Liver (tissue), 9 donors: ENCODE data around the gene FFAR1. TPM values are rescaled to one million over a fixed set of nuclear protein-coding genes. Genes with fewer than 3 reads are reported as not detected.

ENCODE experiments used
- DNase-seq: peaks from one replicate; pipeline ENCODE4 v3.0.0-alpha.2; 2017; ENCODE audit warnings: low spot score
- H3K27ac ChIP-seq, 2 donors: one replicate each; pipeline ENCODE4 v1.7.0; 2013; ENCODE audit warnings: inconsistent platforms in 2 of 2, low read length in 2 of 2, control low read depth in 1 of 2, low read depth in 1 of 2, mild to moderate bottlenecking in 1 of 2
- H3K27me3 ChIP-seq, 4 donors: one replicate each; pipeline versions ENCODE4 v1.6.1 to v1.7.0; 2013; ENCODE audit warnings: low read length in 3 of 4, inconsistent platforms in 1 of 4, mild to moderate bottlenecking in 1 of 4, moderate library complexity in 1 of 4; ENCODE audit not compliant: control insufficient read depth in 4 of 4, insufficient read depth in 4 of 4
- H3K36me3 ChIP-seq, 4 donors: one replicate each; pipeline versions ENCODE4 v1.6.1 to v1.7.0; 2013; ENCODE audit warnings: low read length in 3 of 4, mild to moderate bottlenecking in 3 of 4, low read depth in 1 of 4, moderate library complexity in 1 of 4; ENCODE audit not compliant: control insufficient read depth in 4 of 4, insufficient read depth in 3 of 4
- H3K4me1 ChIP-seq, 4 donors: one replicate each; pipeline versions ENCODE4 v1.6.1 to v1.7.0; 2013; ENCODE audit warnings: low read length in 3 of 4, mild to moderate bottlenecking in 3 of 4, moderate library complexity in 1 of 4; ENCODE audit not compliant: control insufficient read depth in 4 of 4, insufficient read depth in 4 of 4
- H3K4me3 ChIP-seq, 3 donors: one replicate each; pipeline versions ENCODE4 v1.6.1 to v1.7.0; 2013; ENCODE audit warnings: low read length in 3 of 3, control low read depth in 1 of 3, low read depth in 1 of 3, mild to moderate bottlenecking in 1 of 3
- H3K9ac ChIP-seq, 2 donors: one replicate each; pipeline ENCODE4 v1.7.0; 2013; ENCODE audit warnings: low read length in 2 of 2, mild to moderate bottlenecking in 2 of 2, moderate library complexity in 2 of 2, control low read depth in 1 of 2, low read depth in 1 of 2
- H3K9me3 ChIP-seq, 4 donors: one replicate each; pipeline versions ENCODE4 v1.6.1 to v1.7.0; 2013; ENCODE audit warnings: low read length in 3 of 4; ENCODE audit not compliant: control insufficient read depth in 4 of 4
- EGR1 ChIP-seq, 2 donors: IDR thresholded peaks; 2 replicates each; pipeline ENCODE4 v1.6.1; 2016 to 2018; ENCODE audit warnings: antibody characterized with exemption in 2 of 2, low read depth in 2 of 2
- FOXA1 ChIP-seq: IDR thresholded peaks from 2 replicates; pipeline ENCODE4 v1.6.1; 2016; ENCODE audit warnings: antibody characterized with exemption
- FOXA2 ChIP-seq: IDR thresholded peaks from 2 replicates; pipeline ENCODE4 v1.6.1; 2016; ENCODE audit warnings: antibody characterized with exemption
- GABPA ChIP-seq, 2 donors: IDR thresholded peaks in 1 of 2; conservative IDR thresholded peaks in 1 of 2; 2 replicates each; pipeline ENCODE4 v1.6.1; 2016; ENCODE audit warnings: antibody characterized with exemption in 2 of 2, mild to moderate bottlenecking in 1 of 2, moderate library complexity in 1 of 2
- HNF4A ChIP-seq, 2 donors: conservative IDR thresholded peaks; 2 replicates each; pipeline ENCODE4 v1.6.1; 2016; ENCODE audit warnings: antibody characterized with exemption in 2 of 2, mild to moderate bottlenecking in 2 of 2
- HNF4G ChIP-seq: IDR thresholded peaks from 2 replicates; pipeline ENCODE4 v1.6.1; 2016; ENCODE audit warnings: antibody characterized with exemption
- JUND ChIP-seq, 2 donors: IDR thresholded peaks; 2 replicates each; pipeline ENCODE4 v1.6.1; 2016; ENCODE audit warnings: antibody characterized with exemption in 2 of 2
- NR2F2 ChIP-seq: IDR thresholded peaks from 2 replicates; pipeline ENCODE4 v1.6.1; 2016; ENCODE audit warnings: antibody characterized with exemption
- RAD21 ChIP-seq, 2 donors: IDR thresholded peaks; 2 replicates each; pipeline ENCODE4 v1.6.1; 2016; ENCODE audit warnings: antibody characterized with exemption in 2 of 2, mild to moderate bottlenecking in 2 of 2
- REST ChIP-seq: IDR thresholded peaks from 2 replicates; pipeline ENCODE4 v1.6.1; 2016; ENCODE audit warnings: antibody characterized with exemption, mild to moderate bottlenecking
- RXRA ChIP-seq, 2 donors: IDR thresholded peaks; 2 replicates each; pipeline ENCODE4 v1.6.1; 2017 to 2018; ENCODE audit warnings: antibody characterized with exemption in 2 of 2, mild to moderate bottlenecking in 1 of 2
- SP1 ChIP-seq: IDR thresholded peaks from 2 replicates; pipeline ENCODE4 v1.6.1; 2018; ENCODE audit warnings: antibody characterized with exemption, mild to moderate bottlenecking
- TAF1 ChIP-seq: conservative IDR thresholded peaks from 2 replicates; pipeline ENCODE4 v1.6.1; 2016; ENCODE audit warnings: antibody characterized with exemption, mild to moderate bottlenecking
- YY1 ChIP-seq: IDR thresholded peaks from 2 replicates; pipeline ENCODE4 v1.6.1; 2016; ENCODE audit warnings: antibody characterized with exemption, mild to moderate bottlenecking
- ZBTB33 ChIP-seq: IDR thresholded peaks from 2 replicates; pipeline ENCODE4 v1.6.1; 2016; ENCODE audit warnings: antibody characterized with exemption
- WGBS: extraction: QIAGEN DNeasy Blood & Tissue Kit; methylation state at CpG from one replicate; pipeline ENCODE4 v1.1.7; 2013; 5-methylcytosine and 5-hydroxymethylcytosine counted together
- polyA plus RNA-seq, 2 donors: library from polyadenylated mRNA; stranded (reverse) in 1 of 2; unstranded in 1 of 2; fragments of 200-250 nt in 1 of 2; fragments of >200 nt in 1 of 2; fragmentation: Nextera tagmentation in 1 of 2; extraction: Ambion mirVana in 1 of 2; gene quantifications; one replicate each; pipeline versions ENCODE4 v1.2.1 to v1.2.3, GENCODE V29; 2013 to 2015
- total RNA-seq, 2 donors: library from RNA; depleted of rRNA; stranded (reverse); fragments of >200 nt; gene quantifications; one replicate each; pipeline ENCODE4 v1.2.3, GENCODE V29; 2014
- TF ChIP-seq, protein P1 (sequence below): IDR thresholded peaks from 2 replicates; pipeline ENCODE4 v1.6.1; 2016; ENCODE audit warnings: antibody characterized with exemption
- TF ChIP-seq, protein P2 (sequence below): fragments of 150-350 bp; IDR thresholded peaks from 2 replicates; pipeline ENCODE4 v1.5.1; 2017; ENCODE audit warnings: improper control_type of control experiment, low read depth, low read length; ENCODE audit not compliant: missing input control
- TF ChIP-seq, protein P3 (sequence below): IDR thresholded peaks from 2 replicates; pipeline ENCODE4 v1.6.1; 2016; ENCODE audit warnings: antibody characterized with exemption
- donor health status: healthy.
- donor health status: healthy.
- donor health status: healthy.
- donor health status: healthy.
- donor health status: healthy.

The FFAR1 gene
- total and polyA plus RNA-seq, 4 donors: not detected

GRCh38 chr19:35313587-35313986 is 34.1 kb upstream of the FFAR1 start:
- Histone ChIP-seq H3K27ac (no peak overlapping the region), H3K4me1 (peaks cover 0 to 4% (median under 1%) of the 10 kb centered on the region in 4 donors), H3K4me3 (no peak overlapping the region), H3K27me3 (no peaks in the 10 kb centered on the region), H3K9ac (no peak overlapping the region), H3K9me3 (no peaks in the 10 kb centered on the region), H3K36me3 (no peaks in the 10 kb centered on the region)
- TF ChIP-seq YY1: no peak
- TF ChIP-seq SP1: no peak
- no peak for TF ChIP-seq EGR1 (IDR thresholded peaks at IDR 0.05; ENCODE audit: low read depth in 2 of 2)
- no peak for TF ChIP-seq RXRA (IDR thresholded peaks at IDR 0.05)
- no peak for TF ChIP-seq TAF1
- TF ChIP-seq HNF4G: no peak
- TF ChIP-seq GABPA (IDR thresholded peaks at IDR 0.05 in 1 of 2, conservative IDR thresholded peaks at IDR 0.05 in 1 of 2): no peak
- TF ChIP-seq FOXA1: no peak
- TF ChIP-seq, protein P1, sequence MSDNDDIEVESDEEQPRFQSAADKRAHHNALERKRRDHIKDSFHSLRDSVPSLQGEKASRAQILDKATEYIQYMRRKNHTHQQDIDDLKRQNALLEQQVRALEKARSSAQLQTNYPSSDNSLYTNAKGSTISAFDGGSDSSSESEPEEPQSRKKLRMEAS: no peak
- no peak for TF ChIP-seq FOXA2
- TF ChIP-seq RAD21 (IDR thresholded peaks at IDR 0.05): no peak
- TF ChIP-seq, protein P2, sequence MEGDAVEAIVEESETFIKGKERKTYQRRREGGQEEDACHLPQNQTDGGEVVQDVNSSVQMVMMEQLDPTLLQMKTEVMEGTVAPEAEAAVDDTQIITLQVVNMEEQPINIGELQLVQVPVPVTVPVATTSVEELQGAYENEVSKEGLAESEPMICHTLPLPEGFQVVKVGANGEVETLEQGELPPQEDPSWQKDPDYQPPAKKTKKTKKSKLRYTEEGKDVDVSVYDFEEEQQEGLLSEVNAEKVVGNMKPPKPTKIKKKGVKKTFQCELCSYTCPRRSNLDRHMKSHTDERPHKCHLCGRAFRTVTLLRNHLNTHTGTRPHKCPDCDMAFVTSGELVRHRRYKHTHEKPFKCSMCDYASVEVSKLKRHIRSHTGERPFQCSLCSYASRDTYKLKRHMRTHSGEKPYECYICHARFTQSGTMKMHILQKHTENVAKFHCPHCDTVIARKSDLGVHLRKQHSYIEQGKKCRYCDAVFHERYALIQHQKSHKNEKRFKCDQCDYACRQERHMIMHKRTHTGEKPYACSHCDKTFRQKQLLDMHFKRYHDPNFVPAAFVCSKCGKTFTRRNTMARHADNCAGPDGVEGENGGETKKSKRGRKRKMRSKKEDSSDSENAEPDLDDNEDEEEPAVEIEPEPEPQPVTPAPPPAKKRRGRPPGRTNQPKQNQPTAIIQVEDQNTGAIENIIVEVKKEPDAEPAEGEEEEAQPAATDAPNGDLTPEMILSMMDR: no peak
- TF ChIP-seq ZBTB33: no peak
- no peak for TF ChIP-seq JUND (IDR thresholded peaks at IDR 0.05)
- no peak for TF ChIP-seq HNF4A (conservative IDR thresholded peaks at IDR 0.05)
- TF ChIP-seq REST: no peak
- TF ChIP-seq, protein P3, sequence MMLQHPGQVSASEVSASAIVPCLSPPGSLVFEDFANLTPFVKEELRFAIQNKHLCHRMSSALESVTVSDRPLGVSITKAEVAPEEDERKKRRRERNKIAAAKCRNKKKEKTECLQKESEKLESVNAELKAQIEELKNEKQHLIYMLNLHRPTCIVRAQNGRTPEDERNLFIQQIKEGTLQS: no peak
- no peak for TF ChIP-seq NR2F2
- WGBS: 61% methylated on average over 7 of the region's 7 CpGs
- no peak for DNase-seq
